Measurements from ENCODE around the gene TMEM45B. TPM values are rescaled to one million over a fixed set of nuclear protein-coding genes. Genes with fewer than 3 reads are reported as not detected.

Gene TMEM45B
- polyA plus RNA-seq, 1 of the 3 experiments (the other 2 are of a cell fraction): not detected

GRCh38 chr11:129842138-129842537 is 26.5 kb downstream of the TMEM45B start:
- Histone ChIP-seq H3K27me3 (ENCODE audit: insufficient read depth) (peaks cover 30% of the 10 kb centered on the region; the same call in 1 of the 2 replicates), H3K9ac (no peak overlapping the region), H3F3A (replicated peaks; ENCODE audit: insufficient read depth) (peaks cover 20% of the 10 kb centered on the region), H3K36me3 (replicated peaks in 1 of 2; ENCODE audit: control insufficient read depth in 1 of 2, insufficient read depth in 2 of 2, low read length in 1 of 2) (no peaks in the 10 kb centered on the region), H4K20me1 (ENCODE audit: insufficient read depth) (peaks cover 9% of the 10 kb centered on the region; the same call in 1 of the 2 replicates), H2AFZ (ENCODE audit: low read depth) (no peak overlapping the region), H3K27ac (ENCODE audit: low read depth in 2 of 2, low read length in 1 of 2) (no peak overlapping the region), H3K4me1 (ENCODE audit: control insufficient read depth in 1 of 2, insufficient read depth in 2 of 2, low read depth in 1 of 2, low read length in 1 of 2) (no peaks in the 10 kb centered on the region), H3K9me3 (0 out of 2 replicates have a peak, but pooled peaks cover 5% of the 10 kb centered on the region), H3K4me2 (no peak overlapping the region), H3K4me3 (ENCODE audit: low read depth in 2 of 2, low read length in 1 of 2) (no peak overlapping the region), H3K9me2 (no peaks in the 10 kb centered on the region), H3K79me2 (ENCODE audit: insufficient read depth) (no peaks in the 10 kb centered on the region)
- POLR2A ChIA-PET: no interaction called here
- no peak for DNase-seq
- 95% methylated on average over 2 of the region's 2 CpGs for WGBS (ENCODE audit: low lambda C conversion rate)
- TF ChIP-seq CHD2 (IDR thresholded peaks at IDR 0.05; ENCODE audit: low read length, partially characterized antibody) (no peak), FOXM1 (IDR thresholded peaks at IDR 0.05; ENCODE audit: low read depth) (no peak), TAF1 (IDR thresholded peaks at IDR 0.05; ENCODE audit: borderline replicate concordance, low read depth, low read length) (no peak), EZH2phosphoT487 (IDR thresholded peaks at IDR 0.05; ENCODE audit: borderline replicate concordance, low read depth) (no peak), TEAD4 (IDR thresholded peaks at IDR 0.05; ENCODE audit: borderline replicate concordance, insufficient read depth) (no peak), RFX5 (IDR thresholded peaks at IDR 0.05; ENCODE audit: low read length) (no peak), USF2 (IDR thresholded peaks at IDR 0.05; ENCODE audit: borderline replicate concordance, low read depth, low read length) (no peak), GABPA (IDR thresholded peaks at IDR 0.05; ENCODE audit: low read depth) (no peak), ELF1 (IDR thresholded peaks at IDR 0.05) (no peak), RCOR1 (IDR thresholded peaks at IDR 0.05; ENCODE audit: low read length) (no peak)
- TF ChIP-seq, protein P1, sequence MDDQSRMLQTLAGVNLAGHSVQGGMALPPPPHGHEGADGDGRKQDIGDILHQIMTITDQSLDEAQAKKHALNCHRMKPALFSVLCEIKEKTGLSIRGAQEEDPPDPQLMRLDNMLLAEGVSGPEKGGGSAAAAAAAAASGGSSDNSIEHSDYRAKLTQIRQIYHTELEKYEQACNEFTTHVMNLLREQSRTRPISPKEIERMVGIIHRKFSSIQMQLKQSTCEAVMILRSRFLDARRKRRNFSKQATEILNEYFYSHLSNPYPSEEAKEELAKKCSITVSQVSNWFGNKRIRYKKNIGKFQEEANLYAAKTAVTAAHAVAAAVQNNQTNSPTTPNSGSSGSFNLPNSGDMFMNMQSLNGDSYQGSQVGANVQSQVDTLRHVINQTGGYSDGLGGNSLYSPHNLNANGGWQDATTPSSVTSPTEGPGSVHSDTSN (IDR thresholded peaks at IDR 0.05): no peak
- TF ChIP-seq, protein P2, sequence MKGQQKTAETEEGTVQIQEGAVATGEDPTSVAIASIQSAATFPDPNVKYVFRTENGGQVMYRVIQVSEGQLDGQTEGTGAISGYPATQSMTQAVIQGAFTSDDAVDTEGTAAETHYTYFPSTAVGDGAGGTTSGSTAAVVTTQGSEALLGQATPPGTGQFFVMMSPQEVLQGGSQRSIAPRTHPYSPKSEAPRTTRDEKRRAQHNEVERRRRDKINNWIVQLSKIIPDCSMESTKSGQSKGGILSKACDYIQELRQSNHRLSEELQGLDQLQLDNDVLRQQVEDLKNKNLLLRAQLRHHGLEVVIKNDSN (IDR thresholded peaks at IDR 0.05; ENCODE audit: borderline replicate concordance, low read depth): no peak
- CTCF ChIA-PET: interaction anchor here (1.1 kb wide), 1 partner anchor 38 kb away, joined by 3 read pairs; no protein-coding TSS in a partner anchor

DNA sequence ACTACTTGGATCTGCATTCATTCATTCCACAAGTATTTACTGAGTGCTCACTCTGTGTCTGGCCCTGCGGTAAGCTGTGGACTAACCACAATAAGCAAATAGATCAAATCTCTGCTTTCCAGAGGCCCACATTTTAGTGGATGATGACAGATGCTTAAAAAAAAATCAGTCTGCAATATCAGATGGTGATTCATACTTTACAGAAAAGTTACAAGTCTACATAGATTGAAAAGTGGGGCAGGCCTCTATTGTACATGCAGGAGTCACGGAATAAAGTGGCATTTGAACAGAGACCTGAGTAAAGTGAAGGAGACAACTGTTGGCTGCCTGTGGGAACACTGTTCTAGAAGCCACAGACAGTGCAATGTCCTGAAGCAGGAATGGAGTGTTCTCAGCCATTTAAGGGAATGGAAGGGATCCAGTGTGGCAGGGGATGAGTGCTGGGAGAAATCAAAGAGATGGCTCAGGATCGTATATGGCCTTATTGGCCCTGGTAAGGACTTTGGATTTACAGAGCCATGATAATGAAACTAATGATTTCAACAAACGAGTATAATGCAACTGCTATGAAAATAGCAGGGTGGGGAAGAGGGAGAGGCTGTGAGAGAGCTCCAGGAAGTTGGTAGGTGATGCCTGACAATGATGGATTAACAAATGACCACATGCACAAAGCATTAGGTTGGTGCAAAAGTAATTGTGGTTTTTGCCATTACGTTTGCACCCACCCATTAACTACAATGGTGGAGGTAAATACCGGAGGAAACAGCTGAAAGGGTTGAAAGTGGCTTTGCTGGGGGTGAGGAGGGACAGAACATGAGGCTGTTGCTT is 31.1 kb downstream of the TMEM45B start:
- CTCF ChIA-PET: no interaction called here
- peak; percentile 86 for TF ChIP-seq POLR2AphosphoS5 (IDR thresholded peaks at IDR 0.05; ENCODE audit: low read depth, low read length)
- peak; percentile 77; the same call in 1 of the 2 replicates for TF ChIP-seq FOSL2 (IDR thresholded peaks at IDR 0.05; ENCODE audit: borderline replicate concordance, low read depth)
- TF ChIP-seq, protein P3, sequence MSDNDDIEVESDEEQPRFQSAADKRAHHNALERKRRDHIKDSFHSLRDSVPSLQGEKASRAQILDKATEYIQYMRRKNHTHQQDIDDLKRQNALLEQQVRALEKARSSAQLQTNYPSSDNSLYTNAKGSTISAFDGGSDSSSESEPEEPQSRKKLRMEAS (IDR thresholded peaks at IDR 0.05; ENCODE audit: low read depth): peak; percentile 51; the same call in 1 of the 2 replicates
- no peak for TF ChIP-seq GABPA (IDR thresholded peaks at IDR 0.05; ENCODE audit: low read depth)
- no peak for TF ChIP-seq FOXJ3 (CRISPR knock-in tag; IDR thresholded peaks at IDR 0.05)
- no peak for TF ChIP-seq IRF3 (IDR thresholded peaks at IDR 0.05; ENCODE audit: low read depth, low read length)
- TF ChIP-seq NFIC (IDR thresholded peaks at IDR 0.05; ENCODE audit: borderline replicate concordance): peak; percentile 79
- no peak for TF ChIP-seq RCOR1 (IDR thresholded peaks at IDR 0.05; ENCODE audit: low read length)
- TF ChIP-seq MXI1 (IDR thresholded peaks at IDR 0.05; ENCODE audit: low read depth, low read length): no peak
- TF ChIP-seq, protein P4, sequence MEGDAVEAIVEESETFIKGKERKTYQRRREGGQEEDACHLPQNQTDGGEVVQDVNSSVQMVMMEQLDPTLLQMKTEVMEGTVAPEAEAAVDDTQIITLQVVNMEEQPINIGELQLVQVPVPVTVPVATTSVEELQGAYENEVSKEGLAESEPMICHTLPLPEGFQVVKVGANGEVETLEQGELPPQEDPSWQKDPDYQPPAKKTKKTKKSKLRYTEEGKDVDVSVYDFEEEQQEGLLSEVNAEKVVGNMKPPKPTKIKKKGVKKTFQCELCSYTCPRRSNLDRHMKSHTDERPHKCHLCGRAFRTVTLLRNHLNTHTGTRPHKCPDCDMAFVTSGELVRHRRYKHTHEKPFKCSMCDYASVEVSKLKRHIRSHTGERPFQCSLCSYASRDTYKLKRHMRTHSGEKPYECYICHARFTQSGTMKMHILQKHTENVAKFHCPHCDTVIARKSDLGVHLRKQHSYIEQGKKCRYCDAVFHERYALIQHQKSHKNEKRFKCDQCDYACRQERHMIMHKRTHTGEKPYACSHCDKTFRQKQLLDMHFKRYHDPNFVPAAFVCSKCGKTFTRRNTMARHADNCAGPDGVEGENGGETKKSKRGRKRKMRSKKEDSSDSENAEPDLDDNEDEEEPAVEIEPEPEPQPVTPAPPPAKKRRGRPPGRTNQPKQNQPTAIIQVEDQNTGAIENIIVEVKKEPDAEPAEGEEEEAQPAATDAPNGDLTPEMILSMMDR (IDR thresholded peaks at IDR 0.05): no peak
- no peak for TF ChIP-seq CHD2 (IDR thresholded peaks at IDR 0.05; ENCODE audit: low read length, partially characterized antibody)
- TF ChIP-seq ELF1 (IDR thresholded peaks at IDR 0.05): no peak

More for the DNA sequence above, 31.1 kb downstream of the TMEM45B start:
- 0 out of 2 replicates have a peak, but pooled peaks cover 5% of the 10 kb centered on the region for H3K9me3 ChIP-seq
- no peak for DNase-seq
- H3K4me2 ChIP-seq: no peak overlapping the region
- H3K36me3 ChIP-seq (replicated peaks in 1 of 2; ENCODE audit: control insufficient read depth in 1 of 2, insufficient read depth in 2 of 2, low read length in 1 of 2): no peaks in the 10 kb centered on the region
- no peak overlapping the region for H3K27ac ChIP-seq (ENCODE audit: low read depth in 2 of 2, low read length in 1 of 2)
- peaks cover 39% of the 10 kb centered on the region for H3K27me3 ChIP-seq (ENCODE audit: insufficient read depth)
- no peak overlapping the region for H3K9ac ChIP-seq
- H3K4me3 ChIP-seq (ENCODE audit: low read depth in 2 of 2, low read length in 1 of 2): no peak overlapping the region
- 39% methylated on average over 6 of the region's 6 CpGs for WGBS (ENCODE audit: low lambda C conversion rate)
- H4K20me1 ChIP-seq (ENCODE audit: insufficient read depth): peaks cover 9% of the 10 kb centered on the region; the same call in 1 of the 2 replicates
- peaks cover 20% of the 10 kb centered on the region for H3F3A ChIP-seq (replicated peaks; ENCODE audit: insufficient read depth)
- POLR2A ChIA-PET: no interaction called here
- H2AFZ ChIP-seq (ENCODE audit: low read depth): no peak overlapping the region
- H3K9me2 ChIP-seq: no peaks in the 10 kb centered on the region
- H3K79me2 ChIP-seq (ENCODE audit: insufficient read depth): no peaks in the 10 kb centered on the region
- no peaks in the 10 kb centered on the region for H3K4me1 ChIP-seq (ENCODE audit: control insufficient read depth in 1 of 2, insufficient read depth in 2 of 2, low read depth in 1 of 2, low read length in 1 of 2)
